Coronary artery (tissue), 2 donors: Measurements from ENCODE around the gene FCGBP.

Experiments used
- DNase-seq: peaks from one replicate; pipeline ENCODE4 v3.0.0-alpha.2; 2017; ENCODE audit warnings: low spot score
- H3K27ac ChIP-seq, 2 donors: fragments of 200-600 bp; sonication (generic); one replicate each; pipeline ENCODE4 v1.5.1; 2016 to 2019
- H3K4me3 ChIP-seq: fragments of 200-600 bp; sonication (generic); 2 replicates; pipeline ENCODE4 v1.5.1; 2016; ENCODE audit warnings: mild to moderate bottlenecking, moderate library complexity
- CTCF ChIP-seq: fragments of 200-600 bp; sonication (generic); IDR thresholded peaks from one replicate; pipeline ENCODE4 v1.5.1; 2019; ENCODE audit warnings: antibody characterized with exemption

FCGBP gene

GRCh38 chr19:39953915-39954314 is 19.5 kb upstream of the FCGBP start:
- Histone ChIP-seq H3K4me3 (no peak overlapping the region), H3K27ac (no peak overlapping the region)
- DNase-seq = no peak
- no peak for TF ChIP-seq CTCF

GRCh38 chr19:39951686-39952085 is 17.3 kb upstream of the FCGBP start:
- Histone ChIP-seq H3K4me3 (no peak overlapping the region), H3K27ac (no peak overlapping the region)
- no peak for TF ChIP-seq CTCF
- no peak for DNase-seq

- no peak for DNase-seq
- no peak overlapping the region for H3K27ac ChIP-seq
- TF ChIP-seq CTCF = no peak
- H3K4me3 ChIP-seq = no peak overlapping the region
Observed at GRCh38 chr19:39951065-39951650, 16.7 kb upstream of the FCGBP start.

- Histone ChIP-seq H3K4me3 (no peak overlapping the region), H3K27ac (no peak overlapping the region)
- no peak for TF ChIP-seq CTCF
- no peak for DNase-seq
Observed at GRCh38 chr19:39949026-39949747, 14.8 kb upstream of the FCGBP start.

- Histone ChIP-seq H3K4me3 (no peak overlapping the region), H3K27ac (no peak overlapping the region)
- TF ChIP-seq CTCF = no peak
- no peak for DNase-seq
Observed at GRCh38 chr19:39946532-39946931, 12.1 kb upstream of the FCGBP start.

- Histone ChIP-seq H3K4me3 (no peak overlapping the region), H3K27ac (no peak overlapping the region)
- no peak for DNase-seq
- no peak for TF ChIP-seq CTCF
Observed at GRCh38 chr19:39943586-39943985, 9.2 kb upstream of the FCGBP start.

GRCh38 chr19:39942366-39942730 is 7.9 kb upstream of the FCGBP start:
- Histone ChIP-seq H3K4me3 (no peak overlapping the region), H3K27ac (no peak overlapping the region)
- DNase-seq = no peak
- TF ChIP-seq CTCF = no peak
